HG03558 (cell line): ENCODE measurements around the gene BTBD9.
"Not testable (repeated sequence)": the region's sequence is repeated elsewhere in the genome, so short reads cannot be mapped to it uniquely, and the experiment has no call there.

Experiments
- ATAC-seq: cut with Tn5 transposase; IDR thresholded peaks from one replicate; pipeline ENCODE4 v1.9.1; 2021; ENCODE audit warnings: moderate number of reproducible peaks; ENCODE audit not compliant: unreplicated experiment; ENCODE audit errors: extremely low read depth

The BTBD9 gene

DNA sequence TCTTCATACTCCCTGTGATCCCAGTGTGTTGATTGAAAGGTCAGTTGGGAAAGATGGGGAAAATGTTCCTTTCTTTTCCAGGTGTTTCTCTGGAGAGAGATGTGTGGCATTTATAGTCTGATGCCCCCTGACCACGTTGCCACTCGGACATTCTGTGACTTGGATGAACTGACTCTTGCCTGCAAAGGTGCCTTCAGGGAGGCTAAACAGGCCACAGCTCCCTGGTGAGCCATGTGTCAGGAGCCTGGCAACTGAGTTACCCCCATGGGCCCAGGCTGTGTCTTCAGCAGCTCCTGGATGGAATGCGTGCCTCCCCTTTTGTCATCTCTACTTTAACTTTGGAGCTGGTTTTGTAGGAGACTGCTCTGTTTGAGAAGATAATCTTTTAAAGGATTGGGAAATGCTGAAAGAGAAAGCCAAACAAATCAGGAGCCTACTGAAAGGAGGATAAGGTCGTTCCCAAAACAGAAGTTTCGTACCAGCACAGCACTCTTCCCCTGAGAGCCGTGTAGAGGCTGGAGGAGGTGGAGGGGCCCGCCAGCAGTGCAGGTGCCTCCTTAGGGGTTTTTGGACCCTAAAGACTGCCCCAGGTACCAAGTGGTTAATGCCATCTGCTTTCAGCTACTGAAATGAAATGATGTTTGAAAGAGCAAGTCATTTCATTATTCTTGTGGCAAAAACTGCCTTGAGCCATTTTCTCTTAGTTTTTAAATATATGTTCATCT is 497.4 kb downstream of the BTBD9 start:
- ATAC-seq, result no peak

DNA sequence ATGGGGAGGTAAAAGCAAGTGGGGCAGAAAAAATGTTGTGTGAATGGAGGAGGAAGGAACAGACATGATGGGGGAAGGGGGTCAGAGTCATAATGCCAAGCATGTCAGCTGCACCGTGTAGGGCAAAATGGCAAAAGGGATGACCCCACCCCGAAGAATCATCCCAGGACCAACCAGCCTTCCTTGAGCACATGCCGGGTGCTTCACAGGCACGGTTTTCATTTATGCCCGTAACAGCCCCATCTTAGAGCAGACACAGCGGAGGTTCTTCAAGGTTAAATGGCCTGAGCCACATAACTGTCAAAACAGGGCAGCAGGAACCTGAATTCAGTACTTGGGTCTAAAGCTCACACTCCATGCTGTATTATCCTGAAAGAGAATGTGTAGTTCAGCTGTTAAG is 498.0 kb downstream of the BTBD9 start:
- ATAC-seq, result no peak

- ATAC-seq, result no peak
Observed at GRCh38 chr6:38141085-38141484, 498.6 kb downstream of the BTBD9 start.

- no peak for ATAC-seq
Observed at GRCh38 chr6:38138374-38138773, 501.4 kb downstream of the BTBD9 start.

GRCh38 chr6:38137608-38138265 is 502.0 kb downstream of the BTBD9 start:
- ATAC-seq, result no peak

- ATAC-seq, result no peak
Observed at GRCh38 chr6:38136547-38136946, 503.2 kb downstream of the BTBD9 start.

- ATAC-seq, result no peak
Observed at GRCh38 chr6:38134704-38135088, 505.0 kb downstream of the BTBD9 start.

DNA sequence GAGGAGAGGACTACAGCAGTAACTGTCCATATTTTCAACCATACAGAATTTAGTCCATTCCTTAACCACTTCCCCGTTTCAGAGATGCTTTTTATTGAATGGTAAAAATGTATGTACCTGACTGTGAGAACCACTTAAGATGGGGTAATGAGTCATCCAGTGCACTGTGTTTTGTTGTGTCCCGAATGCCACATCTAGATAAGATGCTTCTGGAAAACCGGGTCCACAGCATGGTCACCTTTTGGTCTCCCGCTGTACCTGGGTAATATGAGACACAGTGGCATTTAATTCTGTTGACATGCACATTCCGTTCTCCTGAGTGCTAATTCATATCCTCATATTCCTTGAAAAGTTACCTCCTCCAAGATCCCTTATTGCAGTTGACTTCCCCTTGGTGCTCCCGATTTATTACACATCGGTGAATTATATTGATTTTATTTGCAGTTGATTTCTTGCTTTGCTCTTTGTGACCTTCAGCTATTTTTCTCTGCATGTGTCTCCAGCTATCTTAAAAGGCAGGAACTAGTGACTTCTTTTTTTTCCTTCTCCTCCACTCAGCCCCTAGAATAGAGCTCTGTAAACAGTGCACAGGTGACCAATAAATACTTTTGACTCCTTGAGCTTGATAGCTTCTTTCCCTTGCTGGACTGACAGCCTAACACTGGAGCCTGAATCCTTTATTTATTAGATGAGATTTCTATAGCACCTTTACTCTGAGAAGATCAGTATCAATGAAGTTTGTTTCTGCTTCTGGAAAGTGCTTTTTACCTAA is 505.6 kb downstream of the BTBD9 start:
- no peak for ATAC-seq

GRCh38 chr6:38131527-38131965 is 508.2 kb downstream of the BTBD9 start:
- ATAC-seq, result no peak

DNA sequence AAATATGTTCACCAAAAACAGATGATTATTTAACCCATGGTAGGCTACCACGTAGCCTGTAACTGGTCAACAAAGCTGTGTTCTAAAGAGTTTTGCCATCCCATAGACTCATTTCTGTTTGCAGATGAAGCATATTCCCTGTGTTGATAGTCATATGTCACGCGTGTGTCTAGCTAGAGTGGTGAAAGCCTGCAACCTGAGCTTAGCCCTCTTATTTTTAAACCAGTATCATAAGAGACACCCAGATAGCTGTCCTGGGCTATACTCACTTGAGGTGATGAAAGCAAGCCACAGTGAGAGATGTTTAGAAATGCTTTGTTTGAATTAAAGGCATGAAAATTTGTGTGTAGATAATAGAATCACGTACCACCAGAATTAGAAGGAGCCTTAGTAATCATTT is 512.4 kb downstream of the BTBD9 start:
- no peak for ATAC-seq

- ATAC-seq, result not testable (repeated sequence)
Observed at GRCh38 chr6:38124224-38124926, 515.4 kb downstream of the BTBD9 start.

DNA sequence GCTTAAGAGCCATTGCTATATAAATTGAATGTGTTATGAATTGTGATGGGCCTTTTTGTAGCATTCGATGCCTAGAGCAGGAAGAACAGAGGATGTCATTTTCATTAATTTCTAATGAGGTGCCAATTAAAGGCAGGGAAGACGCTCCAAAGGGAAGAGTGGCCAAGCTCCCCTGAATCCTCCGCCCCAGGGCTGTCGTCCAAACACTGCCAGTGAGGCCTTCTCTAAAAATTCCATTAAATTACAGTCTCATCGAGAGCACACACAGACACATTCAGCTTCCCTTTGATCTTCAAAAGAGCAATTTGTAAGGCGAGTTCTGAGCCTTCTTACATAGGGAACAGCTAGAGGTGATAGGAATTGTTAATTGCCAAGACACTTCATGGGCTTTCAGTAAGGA is 520.2 kb downstream of the BTBD9 start:
- no peak for ATAC-seq

- no peak for ATAC-seq
Observed at GRCh38 chr6:38118791-38119365, 520.9 kb downstream of the BTBD9 start.
